PFSK-1 (cell line): ENCODE results near the gene MMP20.

Source experiments
- FOXP2 ChIP-seq: optimal IDR thresholded peaks from 2 replicates; pipeline ENCODE3; 2011; ENCODE audit warnings: borderline replicate concordance, control low read depth, inconsistent platforms; ENCODE audit not compliant: insufficient read depth; ENCODE audit errors: extremely low read length, extremely low read depth
- POLR2AphosphoS5 ChIP-seq: IDR thresholded peaks from 2 replicates; pipeline ENCODE4 v1.6.1; 2012; ENCODE audit warnings: low read depth, mild to moderate bottlenecking, control low read depth, low read length, moderate library complexity
- SIN3A ChIP-seq: IDR thresholded peaks from 2 replicates; pipeline ENCODE4 v1.6.1; 2012; ENCODE audit warnings: mild to moderate bottlenecking, low read length, moderate library complexity, borderline replicate concordance; ENCODE audit not compliant: insufficient read depth
- TF ChIP-seq, protein P1 (sequence below), 2 experiments: IDR thresholded peaks; 2 replicates each; pipeline versions ENCODE4 v1.6.1 to v1.8.0; 2011 to 2012; ENCODE audit warnings: low read depth in 2 of 2, low read length in 2 of 2, control low read depth in 1 of 2, inconsistent platforms in 1 of 2, mild to moderate bottlenecking in 1 of 2, moderate library complexity in 1 of 2; ENCODE audit not compliant: insufficient read depth in 1 of 2

DNA sequence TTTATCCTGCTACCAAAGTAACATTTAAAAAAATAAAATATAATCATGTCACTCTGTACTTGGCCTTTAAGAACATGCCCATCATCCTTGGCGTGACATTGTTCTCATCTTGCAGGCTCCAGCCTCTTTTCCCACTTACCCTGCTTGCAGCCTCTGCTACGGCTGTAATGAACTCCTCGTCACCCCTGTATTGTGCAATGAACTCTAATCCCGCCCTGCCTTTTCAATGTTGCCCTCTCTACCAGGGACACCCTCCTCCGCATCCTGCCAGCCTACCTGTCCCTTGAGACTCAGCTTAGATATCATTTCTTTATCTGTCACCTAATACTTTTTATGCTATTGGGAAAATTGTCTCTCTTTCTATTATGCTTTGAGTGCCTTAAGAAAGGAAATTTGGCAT lies 12.6 kb upstream of the MMP20 start:
- TF ChIP-seq, protein P1, sequence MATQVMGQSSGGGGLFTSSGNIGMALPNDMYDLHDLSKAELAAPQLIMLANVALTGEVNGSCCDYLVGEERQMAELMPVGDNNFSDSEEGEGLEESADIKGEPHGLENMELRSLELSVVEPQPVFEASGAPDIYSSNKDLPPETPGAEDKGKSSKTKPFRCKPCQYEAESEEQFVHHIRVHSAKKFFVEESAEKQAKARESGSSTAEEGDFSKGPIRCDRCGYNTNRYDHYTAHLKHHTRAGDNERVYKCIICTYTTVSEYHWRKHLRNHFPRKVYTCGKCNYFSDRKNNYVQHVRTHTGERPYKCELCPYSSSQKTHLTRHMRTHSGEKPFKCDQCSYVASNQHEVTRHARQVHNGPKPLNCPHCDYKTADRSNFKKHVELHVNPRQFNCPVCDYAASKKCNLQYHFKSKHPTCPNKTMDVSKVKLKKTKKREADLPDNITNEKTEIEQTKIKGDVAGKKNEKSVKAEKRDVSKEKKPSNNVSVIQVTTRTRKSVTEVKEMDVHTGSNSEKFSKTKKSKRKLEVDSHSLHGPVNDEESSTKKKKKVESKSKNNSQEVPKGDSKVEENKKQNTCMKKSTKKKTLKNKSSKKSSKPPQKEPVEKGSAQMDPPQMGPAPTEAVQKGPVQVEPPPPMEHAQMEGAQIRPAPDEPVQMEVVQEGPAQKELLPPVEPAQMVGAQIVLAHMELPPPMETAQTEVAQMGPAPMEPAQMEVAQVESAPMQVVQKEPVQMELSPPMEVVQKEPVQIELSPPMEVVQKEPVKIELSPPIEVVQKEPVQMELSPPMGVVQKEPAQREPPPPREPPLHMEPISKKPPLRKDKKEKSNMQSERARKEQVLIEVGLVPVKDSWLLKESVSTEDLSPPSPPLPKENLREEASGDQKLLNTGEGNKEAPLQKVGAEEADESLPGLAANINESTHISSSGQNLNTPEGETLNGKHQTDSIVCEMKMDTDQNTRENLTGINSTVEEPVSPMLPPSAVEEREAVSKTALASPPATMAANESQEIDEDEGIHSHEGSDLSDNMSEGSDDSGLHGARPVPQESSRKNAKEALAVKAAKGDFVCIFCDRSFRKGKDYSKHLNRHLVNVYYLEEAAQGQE (IDR thresholded peaks at IDR 0.05; ENCODE audit: insufficient read depth in 1 of 2, low read depth in 2 of 2, low read length in 2 of 2): no peak
- no peak for TF ChIP-seq POLR2AphosphoS5
- no peak for TF ChIP-seq SIN3A
- TF ChIP-seq FOXP2: no peak
